Endodermal cell (in vitro differentiated cells): Measurements from ENCODE around the gene GP1BA. TPM values are rescaled to one million over a fixed set of nuclear protein-coding genes. Genes with fewer than 3 reads are reported as not detected.
A peak's percentile ranks its signal among the peaks of the same experiment; 100 is the strongest.

Source experiments
- DNase-seq: peaks from one replicate; pipeline ENCODE4 v3.0.0-alpha.2; 2017
- H3K27ac ChIP-seq: 2 replicates; pipeline ENCODE4 v1.5.1; 2013; ENCODE audit warnings: mild to moderate bottlenecking, low read depth, low read length, moderate library complexity
- H3K27me3 ChIP-seq: 2 replicates; pipeline ENCODE4 v1.6.1; 2013; ENCODE audit warnings: mild to moderate bottlenecking, low read length, moderate library complexity; ENCODE audit not compliant: insufficient read depth, control insufficient read depth, poor library complexity, severe bottlenecking
- H3K36me3 ChIP-seq: 2 replicates; pipeline ENCODE4 v1.7.0; 2013; ENCODE audit warnings: mild to moderate bottlenecking, low read length, moderate library complexity; ENCODE audit not compliant: control insufficient read depth, insufficient read depth
- H3K4me1 ChIP-seq: one replicate; pipeline ENCODE4 v1.7.0; 2013; ENCODE audit warnings: low read length; ENCODE audit not compliant: control insufficient read depth, insufficient read depth
- H3K4me3 ChIP-seq: 2 replicates; pipeline ENCODE4 v1.5.1; 2013; ENCODE audit warnings: mild to moderate bottlenecking, low read length, moderate library complexity
- H3K9ac ChIP-seq: 2 replicates; pipeline ENCODE4 v1.6.1; 2013; ENCODE audit warnings: mild to moderate bottlenecking, low read length, moderate library complexity; ENCODE audit not compliant: poor library complexity, severe bottlenecking; ENCODE audit errors: extremely low read depth
- H3K9me3 ChIP-seq: 2 replicates; pipeline ENCODE4 v1.6.1; 2013; ENCODE audit warnings: mild to moderate bottlenecking, low read length, moderate library complexity; ENCODE audit not compliant: control insufficient read depth
- H3K27ac Mint-ChIP-seq: 2 replicates; pipeline ENCODE4 v1.8.0; 2020; ENCODE audit warnings: mixed read lengths
- H3K27me3 Mint-ChIP-seq: 2 replicates; pipeline ENCODE4 v1.8.0; 2021; ENCODE audit warnings: mild to moderate bottlenecking, mixed read lengths; ENCODE audit not compliant: insufficient read depth
- H3K36me3 Mint-ChIP-seq: 2 replicates; pipeline ENCODE4 v1.8.0; 2020; ENCODE audit warnings: low read depth, mixed read lengths
- H3K4me1 Mint-ChIP-seq: 2 replicates; pipeline ENCODE4 v1.8.0; 2020; ENCODE audit warnings: mixed read lengths
- H3K4me3 Mint-ChIP-seq: 2 replicates; pipeline ENCODE4 v1.8.0; 2020; ENCODE audit warnings: mild to moderate bottlenecking, moderate library complexity, mixed read lengths
- H3K9me3 Mint-ChIP-seq: 2 replicates; pipeline ENCODE4 v1.8.0; 2020; ENCODE audit warnings: mild to moderate bottlenecking, mixed read lengths
- CTCF ChIP-seq: fragments of 200-600 bp; sonication (generic); conservative IDR thresholded peaks from 2 replicates; pipeline ENCODE4 v1.5.0; 2021; ENCODE audit warnings: antibody characterized with exemption, mild to moderate bottlenecking
- WGBS, 2 experiments: methylation state at CpG; one replicate each; pipeline versions ENCODE4 v1.1.5 to v1.1.7; 2013; ENCODE audit warnings: missing lambda C conversion rate in 2 of 2, mixed read lengths in 1 of 2; ENCODE audit not compliant: insufficient coverage in 1 of 2, insufficient read length in 1 of 2; 5-methylcytosine and 5-hydroxymethylcytosine counted together
- total RNA-seq, 2 donors: library from RNA; stranded (reverse); fragmentation: NEBNext Ultra II Directional in 1 of 2; extraction: Animal tissue kit (Norgen Biotek cat#: 25700) in 1 of 2; gene quantifications; 2 replicates in 1 of 2; 3 replicates in 1 of 2; pipeline ENCODE4 v1.2.1, GENCODE V29; 2021

Gene GP1BA
- total RNA-seq, 2 donors from 2014 or later, result not detected

DNA sequence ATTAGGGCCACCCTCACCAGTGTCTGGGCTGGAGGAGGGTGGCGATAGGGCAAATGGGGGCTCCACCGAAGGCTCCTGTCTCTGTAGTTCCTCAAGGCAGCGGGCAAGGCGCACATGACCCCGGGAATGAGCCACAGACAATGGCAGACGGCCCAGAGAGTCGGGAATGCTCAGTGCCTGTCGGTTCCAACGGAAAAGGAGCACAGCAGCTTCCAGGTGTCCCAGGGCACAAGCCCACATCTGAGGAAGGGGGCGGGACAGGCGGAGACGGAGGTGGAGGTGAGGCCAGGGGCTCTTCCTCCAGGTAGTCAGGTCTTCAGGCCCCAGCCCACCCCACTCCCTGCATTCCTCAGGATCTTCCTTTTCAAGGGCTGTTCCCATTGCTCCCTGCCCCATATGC, 40.7 kb downstream of the GP1BA start:
- H3K36me3 Mint-ChIP-seq, result peaks cover 27% of the 10 kb centered on the region
- Histone ChIP-seq H3K9me3 (no peaks in the 10 kb centered on the region), H3K4me3 (no peak overlapping the region), H3K36me3 (peaks cover 52% of the 10 kb centered on the region), H3K27ac (no peak overlapping the region), H3K9ac (no peak overlapping the region), H3K27me3 (peaks cover 4% of the 10 kb centered on the region), H3K4me1 (peaks cover 6% of the 10 kb centered on the region)
- peak; percentile 89 for DNase-seq
- peaks cover 39% of the 10 kb centered on the region for H3K27me3 Mint-ChIP-seq
- WGBS, 2 experiments, result 86 to 91% methylated on average over 9 to 12 of the region's 12 CpGs
- no peaks in the 10 kb centered on the region for H3K9me3 Mint-ChIP-seq
- peaks cover 23% of the 10 kb centered on the region for H3K4me1 Mint-ChIP-seq
- no peak overlapping the region for H3K4me3 Mint-ChIP-seq
- H3K27ac Mint-ChIP-seq, result peak overlapping the region; percentile 60
- TF ChIP-seq CTCF, result no peak

DNA sequence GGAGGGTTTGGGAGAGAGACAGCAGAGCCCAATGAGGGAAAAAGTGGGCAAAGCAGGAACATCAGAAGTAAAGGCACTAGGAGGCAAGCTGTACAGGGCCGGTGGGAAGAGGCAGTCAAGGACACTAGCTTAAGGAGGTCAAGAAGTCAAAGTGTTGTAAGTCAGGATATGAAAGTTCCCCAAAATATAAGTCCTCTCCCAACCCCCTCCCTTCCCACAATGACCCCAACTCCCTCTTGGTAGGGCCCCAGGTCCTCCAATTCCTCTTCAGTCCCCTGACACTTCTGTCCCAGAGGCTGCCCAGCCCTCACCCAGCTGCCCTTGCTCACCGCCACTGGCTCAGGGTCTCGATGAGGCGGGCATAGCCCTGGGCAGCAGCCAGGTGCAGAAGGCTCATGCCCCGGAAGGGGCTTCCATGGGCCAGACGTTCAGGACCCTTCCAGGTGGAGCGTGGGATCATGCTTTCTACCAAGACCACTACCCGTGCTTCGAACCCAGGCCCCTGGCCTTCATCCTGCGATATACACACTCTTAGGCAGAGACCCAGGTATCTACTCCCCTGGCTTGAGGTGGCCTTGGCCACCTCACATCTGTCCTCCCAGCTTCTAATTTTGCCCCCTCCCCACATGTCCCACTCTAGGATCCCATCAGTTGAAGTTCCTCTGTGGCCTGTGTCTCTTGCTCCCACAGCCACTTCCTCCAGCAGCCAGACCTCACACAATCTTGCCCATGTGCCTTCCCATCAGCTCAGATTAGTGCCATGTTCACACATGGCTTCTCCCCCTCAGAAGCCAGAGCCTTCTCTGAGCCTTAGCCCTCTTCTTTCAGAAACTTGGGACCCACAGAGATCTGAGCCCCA, 41.4 kb downstream of the GP1BA start:
- H3K4me3 ChIP-seq, result no peak overlapping the region
- TF ChIP-seq CTCF, result no peak
- H3K9me3 ChIP-seq, result no peaks in the 10 kb centered on the region
- Mint-ChIP-seq H3K36me3 (peaks cover 34% of the 10 kb centered on the region), H3K4me3 (no peak overlapping the region), H3K4me1 (peaks cover 23% of the 10 kb centered on the region), H3K27me3 (peaks cover 46% of the 10 kb centered on the region), H3K27ac (no peak overlapping the region), H3K9me3 (no peaks in the 10 kb centered on the region)
- H3K4me1 ChIP-seq, result peaks cover 6% of the 10 kb centered on the region
- no peak overlapping the region for H3K9ac ChIP-seq
- peaks cover 60% of the 10 kb centered on the region for H3K36me3 ChIP-seq
- peak; percentile 42 for DNase-seq
- 86 to 94% methylated on average over 5 to 10 of the region's 10 CpGs for WGBS, 2 experiments
- H3K27ac ChIP-seq, result no peak overlapping the region
- H3K27me3 ChIP-seq, result peaks cover 8% of the 10 kb centered on the region

DNA sequence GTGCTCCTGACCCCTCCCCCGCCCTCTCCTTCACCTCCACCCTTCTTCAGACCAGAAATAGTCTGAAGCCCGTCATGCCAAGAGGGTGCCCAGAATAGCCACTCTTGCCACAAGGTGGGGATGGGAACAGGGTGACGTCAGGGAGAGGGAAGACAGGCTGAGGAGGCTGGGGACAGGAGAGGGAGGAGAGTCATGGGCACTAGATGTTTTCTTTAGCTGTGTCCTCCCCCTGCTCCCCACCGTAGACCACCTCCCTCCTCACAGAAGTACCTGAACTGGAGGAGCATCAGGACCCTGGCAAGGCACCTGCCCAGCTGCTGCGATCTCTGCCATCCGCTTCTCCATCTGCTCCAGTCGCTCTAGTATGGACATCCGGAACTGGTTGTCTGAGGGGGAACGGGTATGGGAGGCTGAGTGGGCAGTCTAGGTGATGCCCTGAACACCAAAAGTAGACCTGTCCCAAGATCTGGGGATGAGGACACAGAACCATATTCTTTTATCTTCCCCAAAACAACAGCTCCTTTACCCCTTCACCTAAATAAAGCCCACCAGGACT, 42.1 kb downstream of the GP1BA start:
- peaks cover 60% of the 10 kb centered on the region for H3K36me3 ChIP-seq
- Mint-ChIP-seq H3K27me3 (peaks cover 52% of the 10 kb centered on the region), H3K4me3 (no peak overlapping the region), H3K36me3 (peaks cover 36% of the 10 kb centered on the region), H3K27ac (no peak overlapping the region), H3K9me3 (no peaks in the 10 kb centered on the region), H3K4me1 (peaks cover 17% of the 10 kb centered on the region)
- no peak overlapping the region for H3K27ac ChIP-seq
- 93 to 100% methylated on average over 3 to 9 of the region's 9 CpGs for WGBS, 2 experiments
- H3K4me3 ChIP-seq, result no peak overlapping the region
- H3K9me3 ChIP-seq, result no peaks in the 10 kb centered on the region
- H3K4me1 ChIP-seq, result peaks cover 3% of the 10 kb centered on the region
- H3K9ac ChIP-seq, result no peak overlapping the region
- TF ChIP-seq CTCF, result no peak
- peaks cover 13% of the 10 kb centered on the region for H3K27me3 ChIP-seq
- DNase-seq, result peak; percentile 42
